Brain pericyte (primary cell): Measurements from ENCODE around the gene DSG2.
"Not testable (repeated sequence)": the region's sequence is repeated elsewhere in the genome, so short reads cannot be mapped to it uniquely, and the experiment has no call there.

Experiments used
- DNase-seq: peaks from one replicate; pipeline ENCODE4 v3.0.0-alpha.2; 2012; ENCODE audit warnings: low read depth, low spot score

The DSG2 gene

GRCh38 chr18:31497836-31498573 lies at the start of gene DSG2:
Gene DSG2 (plus strand): TSS chr18:31498177. CDS start chr18:31498252, 75 bp downstream.
- no peak for DNase-seq

DNA sequence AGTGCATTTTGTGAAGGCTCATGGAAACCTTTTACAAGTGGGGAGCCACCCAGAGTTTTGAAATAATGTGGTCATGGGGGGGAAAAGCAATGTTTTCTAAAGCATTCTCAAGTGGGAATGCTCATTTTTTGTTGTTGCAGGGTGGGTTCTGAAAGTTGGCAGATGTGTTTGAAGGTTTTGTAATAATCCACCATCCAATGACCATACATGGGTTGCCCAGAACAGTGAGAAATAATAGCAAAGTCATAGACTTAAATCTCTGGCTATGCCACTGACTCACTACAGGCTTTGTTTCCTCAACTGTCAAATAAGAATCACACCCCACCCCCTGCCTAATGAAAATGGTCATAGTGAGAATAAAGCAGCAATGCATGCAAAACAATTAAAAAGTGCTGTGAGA lies 47.6 kb upstream of the DSG2 start:
- DNase-seq: no peak

GRCh38 chr18:31451625-31452024 lies 46.4 kb upstream of the DSG2 start:
- DNase-seq: no peak

DNA sequence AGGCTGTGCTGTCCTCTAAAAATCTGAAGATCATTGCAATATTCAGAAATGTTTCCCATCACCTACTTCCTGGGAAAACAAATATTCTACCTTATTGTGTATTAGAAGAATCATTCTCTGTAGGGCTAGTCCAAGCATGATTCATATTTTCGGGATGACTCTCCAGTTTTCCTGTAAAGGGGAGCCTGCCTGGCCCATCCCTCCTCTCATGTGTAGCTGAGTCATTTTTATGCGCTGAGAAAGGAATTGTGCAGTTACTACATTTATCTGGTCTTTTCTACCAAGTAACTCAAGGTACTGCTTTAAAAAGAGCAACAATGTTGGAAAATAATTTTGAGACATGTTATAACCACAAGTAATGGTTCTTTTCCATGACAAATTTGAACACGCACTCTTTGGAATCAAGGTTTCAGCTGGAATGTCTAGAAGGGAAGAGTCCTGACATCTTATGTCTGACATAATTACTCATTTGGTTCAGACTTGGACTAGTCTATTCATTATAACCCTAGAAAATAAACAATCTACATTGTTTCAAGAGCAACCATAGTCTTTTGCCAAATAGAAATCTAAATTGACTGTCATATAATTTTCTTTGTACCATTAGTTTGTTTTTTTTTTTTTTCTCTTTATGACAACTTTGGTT lies 43.8 kb upstream of the DSG2 start:
- no peak for DNase-seq

DNA sequence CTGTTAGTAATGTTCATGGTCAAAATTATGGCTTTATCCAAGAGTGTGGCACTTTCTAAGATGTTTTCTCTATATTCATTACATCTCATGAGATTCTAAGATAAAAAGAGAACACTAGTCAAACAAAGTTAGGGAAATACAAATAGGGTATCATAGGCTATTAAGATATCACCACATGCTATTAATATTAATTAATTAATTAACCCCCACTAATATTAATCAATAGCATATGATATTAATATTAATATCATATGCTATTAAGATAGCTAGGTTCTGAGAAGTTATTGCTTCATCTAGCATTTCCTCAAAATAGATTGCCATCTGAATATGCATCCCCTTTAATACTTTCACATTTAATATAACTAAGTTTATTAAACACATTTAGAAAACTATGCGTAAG lies 28.3 kb upstream of the DSG2 start:
- DNase-seq: no peak

GRCh38 chr18:31478688-31479087 lies 19.3 kb upstream of the DSG2 start:
- DNase-seq: no peak

- no peak for DNase-seq
Observed at GRCh38 chr18:31482051-31482450, 15.9 kb upstream of the DSG2 start.

DNA sequence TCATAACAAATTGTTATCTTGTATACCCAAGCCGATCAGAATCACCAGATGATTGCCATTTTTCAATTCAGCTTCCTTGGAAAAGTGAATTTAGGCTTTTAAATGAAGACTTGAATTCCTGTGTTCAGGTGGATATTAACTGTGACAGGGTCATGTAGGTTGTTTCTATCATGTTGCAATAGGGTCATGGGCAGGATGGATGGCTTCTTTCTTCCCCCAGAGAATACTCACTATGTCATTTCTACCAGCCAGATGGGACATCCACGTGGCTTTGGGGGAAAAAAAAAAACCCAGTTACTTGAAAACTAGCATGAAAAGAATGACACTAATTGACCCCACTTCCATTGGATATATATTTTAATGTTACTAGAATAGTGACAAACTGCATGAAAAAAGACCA lies 14.6 kb upstream of the DSG2 start:
- DNase-seq: no peak

DNA sequence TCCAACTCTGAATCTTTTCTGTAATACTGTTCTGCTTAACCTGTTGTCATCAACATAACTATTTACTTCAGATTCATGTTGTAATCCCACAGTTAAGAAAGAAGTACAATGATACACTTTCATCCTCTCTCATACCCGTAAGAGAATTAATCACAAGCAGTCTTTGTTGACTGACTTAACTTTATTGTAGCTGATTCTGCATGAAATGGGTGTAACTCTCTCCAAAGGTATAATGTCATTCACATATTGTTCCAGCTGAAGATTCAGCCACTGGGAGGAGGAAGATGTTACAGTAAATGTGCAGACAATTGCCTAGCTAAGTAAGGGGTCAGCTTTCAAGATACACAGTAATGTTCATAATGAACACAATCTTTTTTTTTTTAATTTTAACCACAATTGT lies 13.5 kb upstream of the DSG2 start:
- DNase-seq: no peak

DNA sequence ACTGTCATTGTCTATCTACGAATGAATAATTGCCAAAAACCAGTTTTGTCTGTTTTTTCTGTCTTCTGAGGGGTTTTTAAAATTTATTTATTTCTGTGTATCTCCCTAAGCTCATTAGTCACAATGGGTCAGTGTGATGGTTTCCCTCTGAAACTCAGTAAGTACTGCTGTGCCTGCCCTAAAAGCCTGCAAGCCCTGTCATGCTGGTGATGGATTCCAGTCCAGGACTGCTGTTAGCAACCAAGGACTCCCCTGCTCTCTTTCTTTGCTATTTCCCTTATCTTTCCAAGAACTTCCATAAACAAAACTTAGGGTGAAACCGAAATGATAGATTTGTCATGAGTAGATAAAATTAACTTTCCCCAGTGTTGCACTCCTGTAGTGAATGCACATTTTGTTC lies 11.8 kb upstream of the DSG2 start:
- no peak for DNase-seq

DNA sequence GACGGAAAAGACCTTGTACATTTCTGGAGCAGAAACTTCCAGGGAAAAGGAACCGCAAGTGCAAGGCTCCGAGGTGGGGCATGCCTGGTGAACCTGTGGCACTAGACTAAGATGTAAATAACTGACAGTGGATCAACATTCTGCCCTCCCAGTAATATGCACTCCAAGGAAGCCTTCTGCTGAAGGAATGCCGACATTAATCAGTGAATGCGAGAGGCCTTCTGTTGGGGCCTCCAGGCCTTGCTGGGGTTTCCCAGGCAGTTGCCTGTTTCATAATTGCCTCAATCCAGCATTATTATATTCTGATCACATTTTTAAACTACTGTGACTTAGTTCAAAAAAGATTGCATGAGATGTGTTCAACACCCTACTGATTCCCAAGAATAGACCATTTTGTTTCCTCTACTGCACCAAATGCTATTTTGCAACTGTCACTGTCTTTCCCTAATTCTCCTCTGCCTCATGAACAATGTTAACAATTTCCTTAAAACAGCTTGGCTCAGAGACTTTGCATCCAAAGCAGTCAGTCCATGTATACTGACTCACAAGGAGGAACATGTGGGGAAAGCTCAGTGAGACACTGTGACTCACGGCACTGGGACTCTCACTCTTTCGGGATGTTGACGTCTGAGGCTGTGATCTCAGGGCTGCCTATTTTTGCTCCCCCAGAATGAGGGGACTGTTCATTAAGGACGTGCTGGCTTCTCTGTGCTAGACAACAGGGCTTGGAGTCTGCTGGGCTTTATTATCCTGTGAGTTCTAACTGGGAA lies 10.5 kb upstream of the DSG2 start:
- DNase-seq: no peak

DNA sequence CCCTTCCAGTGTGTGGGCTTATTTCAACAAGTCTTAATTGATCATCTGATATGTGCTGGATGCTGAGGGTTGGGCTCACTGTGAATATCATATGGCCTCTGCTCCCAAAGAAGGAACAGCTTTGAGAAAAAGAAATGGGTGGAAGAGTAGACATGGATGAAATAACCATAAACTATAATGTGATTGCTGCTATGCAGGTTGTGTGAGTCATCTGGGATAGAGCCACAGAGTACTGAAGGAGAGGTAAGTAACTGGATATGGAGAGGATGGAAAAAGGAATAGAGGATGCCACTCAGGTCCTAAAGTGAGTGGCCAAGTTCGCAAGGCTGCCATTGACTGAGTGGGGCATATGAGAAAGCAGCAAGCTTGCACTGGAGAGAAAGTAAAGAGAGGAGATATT lies 8.7 kb upstream of the DSG2 start:
- DNase-seq: no peak

GRCh38 chr18:31490387-31490786 lies 7.6 kb upstream of the DSG2 start:
- no peak for DNase-seq

GRCh38 chr18:31490833-31491232 lies 7.1 kb upstream of the DSG2 start:
- no peak for DNase-seq

DNA sequence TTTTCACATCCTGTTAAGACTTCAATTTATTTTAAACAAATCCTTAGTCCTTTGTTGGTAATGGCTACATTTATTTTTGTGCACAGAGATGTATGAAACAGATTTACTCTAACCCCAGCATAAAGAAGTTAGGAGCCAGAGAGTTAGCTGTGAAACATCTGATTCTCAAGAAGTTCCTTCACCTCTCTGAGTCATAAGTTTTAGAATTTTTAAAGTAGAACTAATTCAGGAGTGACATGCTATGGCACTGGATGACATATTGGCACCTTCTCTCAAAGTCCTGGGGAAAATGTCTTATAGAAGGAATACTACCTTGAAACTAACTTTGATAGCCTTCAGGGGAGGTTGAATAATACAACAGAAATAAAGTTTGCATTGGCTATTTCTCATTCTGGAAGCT lies 6.4 kb upstream of the DSG2 start:
- DNase-seq: no peak

DNA sequence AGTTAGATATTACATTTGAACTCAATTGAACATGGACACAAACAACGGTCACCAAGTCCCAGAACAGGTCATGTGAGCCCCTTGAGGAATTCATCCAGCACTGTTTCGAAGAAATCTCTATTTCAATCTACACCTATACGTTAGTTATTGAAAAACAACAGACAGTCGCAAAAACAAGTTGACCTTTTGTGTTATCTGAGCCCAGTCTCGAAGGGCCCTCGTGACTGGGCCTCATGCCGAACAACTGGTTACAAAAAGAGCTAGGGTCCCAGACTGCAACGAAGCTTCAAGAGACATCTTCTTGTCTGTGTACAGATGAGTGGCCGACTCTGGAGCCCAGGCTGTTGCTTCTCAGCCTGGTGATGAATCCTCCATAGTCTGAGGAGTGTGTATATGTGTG lies 5.3 kb upstream of the DSG2 start:
- DNase-seq: no peak

- no peak for DNase-seq
Observed at GRCh38 chr18:31493171-31493570, 4.8 kb upstream of the DSG2 start.

- no peak for DNase-seq
Observed at GRCh38 chr18:31493941-31494340, 4.0 kb upstream of the DSG2 start.

DNA sequence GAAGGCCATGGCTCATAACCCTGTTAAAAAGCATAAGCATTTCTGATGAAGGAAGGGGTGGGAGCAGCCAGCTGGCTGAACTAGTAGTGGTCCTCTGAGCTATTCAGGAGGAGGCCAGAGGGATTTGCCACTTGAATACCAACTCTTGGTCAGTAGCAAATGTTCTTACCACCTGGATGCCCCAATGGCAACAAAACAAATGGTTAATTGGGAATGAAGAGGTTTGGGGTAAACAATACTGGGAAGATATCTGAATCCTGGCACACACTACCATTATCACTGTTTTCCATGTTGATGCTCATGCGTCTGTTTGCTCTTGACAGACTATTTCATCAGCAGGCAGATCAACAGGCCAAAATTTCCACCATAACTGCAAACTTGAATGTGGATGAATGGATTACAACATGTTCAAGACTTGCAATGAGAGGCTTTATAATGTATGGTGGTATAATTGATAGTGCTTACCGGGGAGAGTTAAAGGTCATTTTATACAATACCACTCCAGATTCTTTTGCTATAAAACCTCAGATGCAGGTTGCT lies 3.2 kb upstream of the DSG2 start:
- DNase-seq: not testable (repeated sequence)

DNA sequence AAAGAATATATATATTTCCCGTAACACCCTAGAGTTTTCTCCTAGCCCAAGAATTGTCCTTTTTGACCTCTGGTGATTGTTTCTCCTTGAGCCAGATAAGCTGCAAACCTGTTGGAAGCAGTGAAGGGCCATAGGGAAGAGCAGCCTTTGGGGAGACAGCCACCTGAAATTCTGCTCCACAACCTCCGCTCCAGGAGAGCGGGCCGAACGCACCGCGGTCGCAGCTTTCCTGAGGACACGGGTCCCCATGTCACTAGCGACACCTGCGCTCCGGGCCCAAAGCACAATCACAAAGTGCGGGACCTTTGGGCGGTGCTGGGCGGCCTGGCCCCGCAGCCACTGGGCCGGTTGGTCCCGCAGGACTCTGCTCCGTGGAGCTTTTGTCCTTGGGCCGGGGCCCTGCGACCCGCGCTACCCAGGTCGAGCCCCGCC lies 557 bp upstream of the DSG2 start:
- no peak for DNase-seq

DNA sequence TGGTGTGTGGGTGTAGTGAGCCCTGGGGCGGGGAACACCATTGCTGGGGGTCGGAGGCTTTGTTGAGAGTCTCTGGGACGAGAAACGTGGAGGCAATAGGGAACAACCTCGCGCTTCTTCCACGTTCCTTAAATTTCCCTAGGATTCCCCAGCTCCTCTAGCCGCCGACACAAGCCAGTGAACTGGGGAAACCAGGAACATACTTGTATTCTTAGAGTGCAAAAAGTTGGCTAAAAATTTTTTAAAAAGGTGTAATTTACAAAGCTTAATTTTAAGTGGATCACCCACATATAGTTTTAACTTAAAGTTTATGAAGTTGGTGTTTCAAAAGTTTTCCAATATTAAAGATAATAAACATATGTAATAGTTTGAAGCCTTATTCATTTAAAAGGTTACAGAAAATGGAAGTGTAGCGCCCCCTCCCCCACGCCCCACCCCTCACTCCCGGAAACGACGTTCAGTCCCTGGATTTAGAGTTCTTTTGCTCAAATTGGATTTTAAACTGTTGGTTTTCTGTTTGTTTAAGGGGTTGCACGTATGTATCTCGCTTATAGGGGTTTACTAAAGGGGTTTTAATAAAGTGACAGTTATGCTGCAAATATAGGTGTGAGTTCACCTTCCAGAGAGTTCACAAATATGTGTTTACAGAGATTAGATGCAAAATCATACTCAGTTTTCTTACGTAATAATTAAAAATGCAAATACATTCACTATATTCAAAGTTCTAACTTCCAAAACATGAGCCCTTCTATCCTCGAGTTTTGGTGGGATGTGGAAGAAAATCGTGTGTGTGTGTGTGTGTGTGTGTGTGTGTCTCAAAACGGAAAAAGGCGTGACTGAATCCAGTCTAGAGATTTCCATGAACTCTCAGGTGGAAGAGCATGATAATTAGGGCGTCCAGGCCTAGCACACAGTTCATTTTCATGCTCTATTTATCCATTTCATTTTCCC lies 872 bp downstream of the DSG2 start:
- DNase-seq: no peak
